A549 (cell line): ENCODE data around the gene CARNS1. TPM values are rescaled to one million over a fixed set of nuclear protein-coding genes. Genes with fewer than 3 reads are reported as not detected.
A peak's percentile ranks its signal among the peaks of the same experiment; 100 is the strongest.
"Not testable (repeated sequence)": the region's sequence is repeated elsewhere in the genome, so short reads cannot be mapped to it uniquely, and the experiment has no call there.

ENCODE experiments used
- ATAC-seq, 2 experiments: fragments of 200-7000 bp in 1 of 2; fragments of >200 bp in 1 of 2; cut with Nextera tagmentation in 1 of 2; cut with Tn5 transposase in 1 of 2; 3 replicates each; pipeline versions ENCODE4 v1.8.0 to v1.9.1; 2018 to 2020; ENCODE audit warnings: mild to moderate bottlenecking in 1 of 2, moderate library complexity in 1 of 2
- CTCF ChIA-PET: fragments of 300-600 bp; sonication (Branson Sonifier 250); formaldehyde crosslinking; extraction: SDS; loops from one replicate; lab custom pipeline; 2021; ENCODE audit warnings: antibody characterized with exemption, inconsistent platforms; lab: Yijun Ruan, JAX
- POLR2A ChIA-PET: fragments of 350-600 bp; formaldehyde crosslinking; extraction: SDS; loops from one replicate; lab custom pipeline; 2021; ENCODE audit warnings: antibody characterized with exemption, inconsistent platforms; lab: Yijun Ruan, JAX
- DNase-seq, 2 experiments: peaks; one replicate each; pipeline versions ENCODE4 v3.0.0 to v3.0.0-alpha.2; 2011 to 2016; ENCODE audit warnings: low read depth in 1 of 2, low spot score in 1 of 2
- FAIRE-seq: peaks from 2 replicates; lab custom pipeline; 2011; peaks lifted over from hg19 to GRCh38; lab: Jason Lieb, UNC
- H3K27ac ChIP-seq, 2 experiments: fragments of >200 bp; sonication (Bioruptor Twin); formaldehyde crosslinking; 3 replicates each; pipeline ENCODE4 v1.5.1; 2016 to 2017
- H3K4me1 ChIP-seq: fragments of >200 bp; sonication (Bioruptor Twin); formaldehyde crosslinking; 3 replicates; pipeline ENCODE4 v1.6.1; 2016
- H3K4me2 ChIP-seq: fragments of >200 bp; sonication (Bioruptor Twin); formaldehyde crosslinking; 3 replicates; pipeline ENCODE4 v1.6.1; 2016
- H3K4me3 ChIP-seq: fragments of >200 bp; sonication (Bioruptor Twin); formaldehyde crosslinking; 3 replicates; pipeline ENCODE4 v1.5.1; 2016
- H3K9me3 ChIP-seq: fragments of >200 bp; sonication (Bioruptor Twin); formaldehyde crosslinking; 3 replicates; pipeline ENCODE4 v1.6.1; 2016
- BCL3 ChIP-seq: fragments of >200 bp; sonication (Bioruptor Twin); formaldehyde crosslinking; IDR thresholded peaks from 3 replicates; pipeline ENCODE4 v1.6.1; 2016
- CBX8 ChIP-seq: fragments of 200-600 bp; sonication (generic); IDR thresholded peaks from 2 replicates; pipeline ENCODE4 v1.6.1; 2016
- CTCF ChIP-seq: fragments of >200 bp; sonication (Bioruptor Twin); formaldehyde crosslinking; IDR thresholded peaks from 3 replicates; pipeline ENCODE4 v1.5.1; 2016
- E2F6 ChIP-seq: IDR thresholded peaks from 2 replicates; pipeline ENCODE4 v1.6.1; 2012; ENCODE audit warnings: low read depth, borderline replicate concordance
- FOSL2 ChIP-seq, 2 experiments: fragments of 450-650 bp in 1 of 2; fragments of >200 bp in 1 of 2; sonication (Bioruptor Twin) in 1 of 2; formaldehyde crosslinking; IDR thresholded peaks; 2 replicates each; pipeline versions ENCODE4 v1.5.0 to v1.6.1; 2016 to 2020; ENCODE audit warnings: mild to moderate bottlenecking in 1 of 2, moderate library complexity in 1 of 2
- FOXS1 ChIP-seq: fragments of 250-450 bp; sonication (Bioruptor Pico); IDR thresholded peaks from 2 replicates; pipeline ENCODE4 v1.5.0; 2020; ENCODE audit warnings: mild to moderate bottlenecking, moderate library complexity
- HEYL ChIP-seq: fragments of 250-450 bp; sonication (Bioruptor Pico); IDR thresholded peaks from 2 replicates; pipeline ENCODE4 v1.8.0; 2021; ENCODE audit warnings: mild to moderate bottlenecking, moderate library complexity
- HOXB13 ChIP-seq: fragments of 250-450 bp; sonication (Bioruptor Pico); IDR thresholded peaks from 2 replicates; pipeline ENCODE4 v1.5.0; 2020; ENCODE audit warnings: low read depth, mild to moderate bottlenecking, moderate library complexity
- HOXB5 ChIP-seq: fragments of 250-450 bp; sonication (Bioruptor Pico); IDR thresholded peaks from 2 replicates; pipeline ENCODE4 v1.5.0; 2020; ENCODE audit warnings: mild to moderate bottlenecking, moderate library complexity
- JUN ChIP-seq, 2 experiments: fragments of >200 bp; sonication (Bioruptor Twin); formaldehyde crosslinking; IDR thresholded peaks; 2 replicates in 1 of 2; 3 replicates in 1 of 2; pipeline ENCODE4 v1.6.1; 2016 to 2017
- KDM1A ChIP-seq: fragments of 200-600 bp; sonication (generic); IDR thresholded peaks from 2 replicates; pipeline ENCODE4 v1.6.1; 2016; ENCODE audit warnings: low read depth, mild to moderate bottlenecking
- KDM5A ChIP-seq: fragments of 200-600 bp; sonication (generic); IDR thresholded peaks from 2 replicates; pipeline ENCODE4 v1.6.1; 2016; ENCODE audit warnings: antibody characterized with exemption, mild to moderate bottlenecking
- PHF8 ChIP-seq: fragments of 200-600 bp; sonication (generic); IDR thresholded peaks from 2 replicates; pipeline ENCODE4 v1.6.1; 2016; ENCODE audit warnings: low read depth, mild to moderate bottlenecking, antibody characterized with exemption, moderate library complexity, borderline replicate concordance
- POLR2A ChIP-seq: IDR thresholded peaks from 2 replicates; pipeline ENCODE4 v1.6.1; 2012; ENCODE audit warnings: mild to moderate bottlenecking, low read length
- POLR2AphosphoS2 ChIP-seq: conservative IDR thresholded peaks from 2 replicates; pipeline ENCODE4 v1.6.1; 2012; ENCODE audit warnings: low read length, improper control_type of control experiment, inconsistent platforms
- RAD21 ChIP-seq, 2 experiments: fragments of >200 bp in 1 of 2; sonication (Bioruptor Twin) in 1 of 2; formaldehyde crosslinking in 1 of 2; IDR thresholded peaks in 1 of 2; conservative IDR thresholded peaks in 1 of 2; 2 replicates in 1 of 2; 3 replicates in 1 of 2; pipeline ENCODE4 v1.6.1; 2012 to 2018; ENCODE audit warnings: inconsistent platforms in 1 of 2
- SMC3 ChIP-seq: fragments of >200 bp; sonication (Bioruptor Twin); formaldehyde crosslinking; IDR thresholded peaks from 3 replicates; pipeline ENCODE4 v1.6.1; 2018; ENCODE audit warnings: inconsistent platforms
- ZC3H11A ChIP-seq: fragments of 450-650 bp; IDR thresholded peaks from 2 replicates; pipeline ENCODE4 v1.6.1; 2014; ENCODE audit warnings: antibody characterized with exemption, mild to moderate bottlenecking
- WGBS: methylation state at CpG from one replicate; pipeline ENCODE4 v1.1.6; 2017; ENCODE audit errors: missing lambda C conversion rate; 5-methylcytosine and 5-hydroxymethylcytosine counted together
- polyA plus RNA-seq, 4 experiments: library from polyadenylated mRNA; depleted of rRNA in 3 of 4; stranded (reverse); fragments of >200 nt; fragmentation: RNase III in 1 of 4; extraction: RNeasy Plus Mini Kit Qiagen cat#74134 plus additional on column Dnase treatment in 1 of 4; gene quantifications; 2 replicates in 3 of 4; 3 replicates in 1 of 4; pipeline ENCODE4 v1.2.3, GENCODE V29; 2011 to 2017
- TF ChIP-seq, protein P1 (sequence below): fragments of >200 bp; sonication (Bioruptor Twin); formaldehyde crosslinking; IDR thresholded peaks from 2 replicates; pipeline ENCODE4 v1.6.1; 2016

Gene CARNS1
- polyA plus RNA-seq, 2 of the 4 experiments (the other 2 are of a cell fraction), result 0.08 to 0.10 TPM

DNA sequence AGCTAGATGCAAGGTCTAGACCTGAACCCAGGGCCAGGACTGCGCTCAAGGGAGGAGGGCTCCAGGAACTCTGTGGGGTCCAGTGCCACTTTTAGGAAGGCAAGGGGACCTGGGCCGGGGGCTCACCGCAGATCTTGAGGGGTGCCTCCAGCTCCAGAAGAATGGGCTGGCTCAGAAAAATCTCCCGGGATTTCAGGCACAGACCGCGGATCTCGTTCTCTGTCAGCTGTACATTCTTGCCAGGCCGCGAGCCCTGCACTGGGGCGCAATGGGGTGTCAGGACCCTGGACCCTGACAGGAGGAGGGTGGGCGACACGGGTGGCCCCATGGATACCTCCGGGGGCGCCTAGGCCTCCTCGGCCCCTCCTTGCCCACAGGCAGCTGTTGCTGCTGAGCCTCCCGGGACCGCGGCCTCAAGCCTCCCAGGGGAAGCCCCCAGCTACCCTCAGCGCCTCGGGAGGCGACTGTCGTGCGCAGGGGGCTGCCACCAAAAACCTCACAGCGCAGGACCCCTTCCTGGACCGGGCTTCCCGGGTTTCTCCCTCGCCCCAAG lies 14.5 kb upstream of the CARNS1 start:
- ChIA-PET CTCF (interaction anchor here (0.6 to 46.2 kb wide), 29 partner anchors 12 to 397 kb away, joined by 3 to 1913 read pairs (median 4); partner anchors contain the start of genes CARNS1, CLCF1, GPR152 and POLD4), POLR2A (interaction anchor here (0.7 to 2.2 kb wide), 20 partner anchors 9 to 162 kb away, joined by 3 to 21 read pairs (median 6); partner anchors contain the start of genes AIP, PITPNM1, POLD4 and PTPRCAP)

GRCh38 chr11:67401495-67402191 lies 13.8 kb upstream of the CARNS1 start, which contains the start of gene PPP1CA:
Gene PPP1CA, minus strand, starts transcription at chr11:67401858. Its CDS starts 76 bp downstream, at chr11:67401782.
- H3K4me1 ChIP-seq, result peaks cover 15% of the 10 kb centered on the region
- peak within 1 kb of the TSS; percentile 89 to 98 for H3K27ac ChIP-seq
- no peak for FAIRE-seq
- no peak for TF ChIP-seq ZC3H11A
- peak; percentile 58 for TF ChIP-seq SMC3
- TF ChIP-seq, protein P1, sequence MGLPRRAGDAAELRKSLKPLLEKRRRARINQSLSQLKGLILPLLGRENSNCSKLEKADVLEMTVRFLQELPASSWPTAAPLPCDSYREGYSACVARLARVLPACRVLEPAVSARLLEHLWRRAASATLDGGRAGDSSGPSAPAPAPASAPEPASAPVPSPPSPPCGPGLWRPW, result no peak
- no peak for TF ChIP-seq FOXS1 (CRISPR knock-in tag)
- no peak for TF ChIP-seq HOXB13 (CRISPR knock-in tag)
- 0 out of 2 replicates have a peak, but pooled peaks have one; percentile 34 for TF ChIP-seq HOXB5 (CRISPR knock-in tag)
- TF ChIP-seq HEYL (CRISPR knock-in tag), result no peak
- TF ChIP-seq KDM1A, result no peak
- no peak for TF ChIP-seq KDM5A
- TF ChIP-seq BCL3, result peak; percentile 85; the same call in 2 of the 3 replicates
- peak; percentile 75 for TF ChIP-seq CTCF
- peak; percentile 68; the same call in 1 of the 2 replicates for TF ChIP-seq E2F6
- peak; percentile 47; the same call in 1 of the 2 replicates for TF ChIP-seq PHF8
- peak; percentile 85 to 92 for TF ChIP-seq JUN (IDR thresholded peaks at IDR 0.05)
- TF ChIP-seq FOSL2 (IDR thresholded peaks at IDR 0.05), result no peak
- no peak for TF ChIP-seq FOSL2 (CRISPR knock-in tag; IDR thresholded peaks at IDR 0.05)
- TF ChIP-seq RAD21 (conservative IDR thresholded peaks at IDR 0.05 in 1 of 2, IDR thresholded peaks at IDR 0.05 in 1 of 2), result peak; percentile 12 to 63; a peak in 4 of 5 replicates
- TF ChIP-seq POLR2A, result peak; percentile 78
- ChIA-PET CTCF (interaction anchor here (0.6 to 46.2 kb wide), 32 partner anchors 12 to 397 kb away, joined by 3 to 1913 read pairs (median 4); partner anchors contain the start of genes CARNS1, CLCF1, GPR152 and POLD4), POLR2A (interaction anchor here (0.5 to 2.2 kb wide), 25 partner anchors 10 to 182 kb away, joined by 3 to 21 read pairs (median 4); partner anchors contain the start of genes AIP, GSTP1, PITPNM1 and POLD4)
- H3K4me3 ChIP-seq, result peak within 1 kb of the TSS; percentile 80
- no peaks in the 10 kb centered on the region for H3K9me3 ChIP-seq
- DNase-seq, result peak; percentile 87 to 89
- 2% methylated on average over 7 of the region's 73 CpGs for WGBS
- peak within 1 kb of the TSS; percentile 93 for H3K4me2 ChIP-seq
- ATAC-seq, result peak; percentile 84 to 87

More for the DNA sequence above, 14.5 kb upstream of the CARNS1 start:
- H3K4me2 ChIP-seq, result peak overlapping the region; percentile 93
- ATAC-seq, result peak; percentile 1 to 10; a peak in 4 of 6 replicates
- no peak for FAIRE-seq
- H3K4me3 ChIP-seq, result peak overlapping the region; percentile 80
- H3K27ac ChIP-seq, result peak overlapping the region; percentile 89 to 98
- no peak for DNase-seq
- no peaks in the 10 kb centered on the region for H3K9me3 ChIP-seq
- no peak for TF ChIP-seq BCL3
- 0 out of 2 replicates have a peak, but pooled peaks have one; percentile 17 for TF ChIP-seq PHF8
- no peak for TF ChIP-seq CBX8
- TF ChIP-seq POLR2AphosphoS2, result 0 out of 2 replicates have a peak, but pooled peaks have one; percentile 69
- H3K4me1 ChIP-seq, result peaks cover 15% of the 10 kb centered on the region
- 12% methylated on average over 7 of the region's 27 CpGs for WGBS

- H3K9me3 ChIP-seq, ATAC-seq, DNase-seq, FAIRE-seq: not testable (repeated sequence)
- ChIA-PET CTCF (interaction anchor here (0.7 to 46.2 kb wide), 21 partner anchors 11 to 212 kb away, joined by 3 to 1913 read pairs (median 6); partner anchors contain the start of genes CARNS1, CLCF1, GPR152 and POLD4), POLR2A (interaction anchor here (0.5 to 2.2 kb wide), 22 partner anchors 10 to 181 kb away, joined by 3 to 21 read pairs (median 4); partner anchors contain the start of genes GSTP1, PITPNM1, POLD4 and PTPRCAP)
- H3K4me3 ChIP-seq, result peak overlapping the region; percentile 14; the same call in 1 of the 3 replicates
- H3K27ac ChIP-seq, result peak overlapping the region; percentile 89 to 98
- peak overlapping the region; percentile 74 for H3K4me2 ChIP-seq
- H3K4me1 ChIP-seq, result peaks cover 15% of the 10 kb centered on the region
- WGBS, result 69% methylated on average over 19 of the region's 19 CpGs
Observed at GRCh38 chr11:67402192-67402839, 13.2 kb upstream of the CARNS1 start.

DNA sequence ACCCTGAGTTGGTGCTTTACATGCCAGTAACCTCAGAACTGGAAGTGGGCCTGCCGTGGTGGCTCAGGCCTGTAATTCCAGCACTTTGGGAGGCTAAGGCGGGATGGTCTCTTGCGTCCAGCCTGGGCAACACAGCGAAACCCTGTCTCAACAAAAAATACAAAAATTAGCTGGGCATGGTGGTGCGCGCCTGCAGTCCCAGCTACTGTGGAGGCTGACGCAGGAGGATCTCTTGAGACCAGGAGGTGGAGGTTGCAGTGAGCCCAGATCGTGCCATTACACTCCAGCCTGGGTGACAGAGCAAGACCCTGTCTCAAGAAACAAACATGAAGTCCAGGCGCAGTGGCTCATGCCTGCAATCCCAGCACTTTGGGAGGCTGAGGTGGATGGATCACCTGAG lies 12.4 kb upstream of the CARNS1 start:
- not testable (repeated sequence) for H3K4me2 ChIP-seq, H3K9me3 ChIP-seq, DNase-seq, H3K27ac ChIP-seq, ATAC-seq, H3K4me3 ChIP-seq, FAIRE-seq
- CTCF ChIA-PET, result interaction anchor here (3.1 to 46.2 kb wide), 5 partner anchors 10 to 45 kb away, joined by 18 to 1913 read pairs (median 36); partner anchors contain the start of genes CARNS1, CLCF1, POLD4 and RAD9A
- WGBS, result 94% methylated on average over 9 of the region's 9 CpGs
- POLR2A ChIA-PET, result interaction anchor here (2.2 kb wide), 1 partner anchor 66 kb away, joined by 14 read pairs; the partner anchor contains the start of gene TMEM134
- H3K4me1 ChIP-seq, result peaks cover 15% of the 10 kb centered on the region
